ENCODE measurements around the gene ADGRV1.

- TF ChIP-seq, protein P1, sequence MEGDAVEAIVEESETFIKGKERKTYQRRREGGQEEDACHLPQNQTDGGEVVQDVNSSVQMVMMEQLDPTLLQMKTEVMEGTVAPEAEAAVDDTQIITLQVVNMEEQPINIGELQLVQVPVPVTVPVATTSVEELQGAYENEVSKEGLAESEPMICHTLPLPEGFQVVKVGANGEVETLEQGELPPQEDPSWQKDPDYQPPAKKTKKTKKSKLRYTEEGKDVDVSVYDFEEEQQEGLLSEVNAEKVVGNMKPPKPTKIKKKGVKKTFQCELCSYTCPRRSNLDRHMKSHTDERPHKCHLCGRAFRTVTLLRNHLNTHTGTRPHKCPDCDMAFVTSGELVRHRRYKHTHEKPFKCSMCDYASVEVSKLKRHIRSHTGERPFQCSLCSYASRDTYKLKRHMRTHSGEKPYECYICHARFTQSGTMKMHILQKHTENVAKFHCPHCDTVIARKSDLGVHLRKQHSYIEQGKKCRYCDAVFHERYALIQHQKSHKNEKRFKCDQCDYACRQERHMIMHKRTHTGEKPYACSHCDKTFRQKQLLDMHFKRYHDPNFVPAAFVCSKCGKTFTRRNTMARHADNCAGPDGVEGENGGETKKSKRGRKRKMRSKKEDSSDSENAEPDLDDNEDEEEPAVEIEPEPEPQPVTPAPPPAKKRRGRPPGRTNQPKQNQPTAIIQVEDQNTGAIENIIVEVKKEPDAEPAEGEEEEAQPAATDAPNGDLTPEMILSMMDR (IDR thresholded peaks at IDR 0.05) = no peak
- TF ChIP-seq POLR2A (IDR thresholded peaks at IDR 0.05) = no peak
Observed at GRCh38 chr5:91007780-91008402, 449.3 kb downstream of the ADGRV1 start.
